Gastroesophageal sphincter (tissue), 3 donors: ENCODE data around the gene PREPL.

Experiments used
- CTCF ChIP-seq, 4 experiments: fragments of 200-600 bp in 2 of 4; fragments of 450-650 bp in 2 of 4; sonication (generic) in 1 of 4; IDR thresholded peaks; one replicate each; pipeline ENCODE4 v1.5.1; 2017 to 2019; ENCODE audit warnings: antibody characterized with exemption in 4 of 4, mild to moderate bottlenecking in 2 of 4, moderate library complexity in 2 of 4
- EP300 ChIP-seq: sonication (generic); formaldehyde crosslinking; IDR thresholded peaks from one replicate; pipeline ENCODE4 v1.6.1; 2017; ENCODE audit warnings: antibody characterized with exemption, mild to moderate bottlenecking
- POLR2A ChIP-seq, 2 donors: fragments of 450-650 bp; IDR thresholded peaks; one replicate each; pipeline ENCODE4 v1.6.1; 2017; ENCODE audit warnings: antibody characterized with exemption in 2 of 2, mild to moderate bottlenecking in 2 of 2, moderate library complexity in 1 of 2
- POLR2AphosphoS5 ChIP-seq: sonication (generic); formaldehyde crosslinking; IDR thresholded peaks from one replicate; pipeline ENCODE4 v1.6.1; 2017; ENCODE audit warnings: antibody characterized with exemption

GRCh38 chr2:44328750-44329149 lies 32.5 kb downstream of the PREPL start:
- TF ChIP-seq CTCF (IDR thresholded peaks at IDR 0.05) (no peak), POLR2A (IDR thresholded peaks at IDR 0.05) (no peak), POLR2AphosphoS5 (no peak), EP300 (no peak)
